BLaER1 treated with 17β-estradiol and CSF1 and Interleukin-3, amounts not matched to agents 10 nM and 100 nM (cell line): Measurements from ENCODE around the gene IFITM10.
A peak's percentile ranks its signal among the peaks of the same experiment; 100 is the strongest.

Source experiments
- H3K27ac ChIP-seq, 11 experiments: shearing (Covaris generic); formaldehyde crosslinking; 2 replicates each; pipeline ENCODE4 v1.8.1; 2022
- H3K27me3 ChIP-seq, 11 experiments: shearing (Covaris generic); formaldehyde crosslinking; 2 replicates each; pipeline ENCODE4 v1.8.1; 2022
- H3K36me3 ChIP-seq, 11 experiments: shearing (Covaris generic); formaldehyde crosslinking; 2 replicates each; pipeline ENCODE4 v1.8.1; 2022
- H3K4me1 ChIP-seq, 10 experiments: shearing (Covaris generic); formaldehyde crosslinking; 2 replicates each; pipeline ENCODE4 v1.8.1; 2022
- H3K4me2 ChIP-seq, 11 experiments: shearing (Covaris generic); formaldehyde crosslinking; 2 replicates each; pipeline ENCODE4 v1.8.1; 2022
- H3K4me3 ChIP-seq, 10 experiments: shearing (Covaris generic); formaldehyde crosslinking; 2 replicates each; pipeline ENCODE4 v1.8.1; 2022
- H3K9ac ChIP-seq, 11 experiments: shearing (Covaris generic); formaldehyde crosslinking; 2 replicates each; pipeline ENCODE4 v1.8.1; 2022
- H3K9me3 ChIP-seq, 11 experiments: shearing (Covaris generic); formaldehyde crosslinking; replicated peaks in 1 of 11; 2 replicates each; pipeline ENCODE4 v1.8.1; 2022
- H4K20me1 ChIP-seq, 11 experiments: shearing (Covaris generic); formaldehyde crosslinking; 2 replicates each; pipeline ENCODE4 v1.8.1; 2022
- Cebpa-rat ChIP-seq, 11 experiments: shearing (Covaris generic); IDR thresholded peaks; 2 replicates each; pipeline ENCODE4 v1.8.1; 2022

The IFITM10 gene

GRCh38 chr11:1707751-1708150 is 42.6 kb downstream of the IFITM10 start:
- peaks cover 0 to 24% (median 18%) of the 10 kb centered on the region in 11 experiments; a peak in 18 of 22 replicates for H3K9me3 ChIP-seq
- TF ChIP-seq Cebpa-rat (IDR thresholded peaks at IDR 0.05) = no peak
- H3K9ac ChIP-seq = no peak overlapping the region
- H3K36me3 ChIP-seq = no peaks in the 10 kb centered on the region
- no peaks in the 10 kb centered on the region for H4K20me1 ChIP-seq
- H3K27ac ChIP-seq = no peak overlapping the region
- H3K4me1 ChIP-seq = peaks cover 27 to 39% (median 35%) of the 10 kb centered on the region in 10 experiments
- no peaks in the 10 kb centered on the region for H3K27me3 ChIP-seq
- peak overlapping the region in 9 of 11 experiments; percentile 61 to 75 (median 66); a peak in 17 of 22 replicates for H3K4me2 ChIP-seq
- no peak overlapping the region for H3K4me3 ChIP-seq

- no peak for TF ChIP-seq Cebpa-rat (IDR thresholded peaks at IDR 0.05)
- Histone ChIP-seq H3K27ac (peak overlapping the region in 2 of 11 experiments; percentile 16 to 27; a peak in 3 of 22 replicates), H3K4me1 (peaks cover 27 to 39% (median 35%) of the 10 kb centered on the region in 10 experiments)
Observed at GRCh38 chr11:1706634-1707400, 43.6 kb downstream of the IFITM10 start.

GRCh38 chr11:1705126-1706052 is 45.0 kb downstream of the IFITM10 start:
- H3K27me3 ChIP-seq = no peaks in the 10 kb centered on the region
- H3K4me1 ChIP-seq = peaks cover 27 to 47% (median 42%) of the 10 kb centered on the region in 10 experiments
- H3K27ac ChIP-seq = peak overlapping the region in 9 of 11 experiments; percentile 16 to 49 (median 29); a peak in 12 of 22 replicates

More at GRCh38 chr11:1706634-1707400, 43.6 kb downstream of the IFITM10 start:
- Histone ChIP-seq H3K27me3 (no peaks in the 10 kb centered on the region), H3K4me2 (peak overlapping the region; percentile 21 to 80 (median 66); a peak in 21 of 22 replicates), H3K9me3 (peaks cover 9 to 33% (median 27%) of the 10 kb centered on the region in 11 experiments; a peak in 20 of 22 replicates), H3K4me3 (no peak overlapping the region), H3K36me3 (no peaks in the 10 kb centered on the region), H4K20me1 (no peaks in the 10 kb centered on the region), H3K9ac (no peak overlapping the region)

GRCh38 chr11:1703146-1703545 is 47.2 kb downstream of the IFITM10 start:
- Histone ChIP-seq H3K27me3 (no peaks in the 10 kb centered on the region), H3K4me3 (no peak overlapping the region), H3K9me3 (peaks cover 14 to 49% (median 36%) of the 10 kb centered on the region in 11 experiments), H3K4me2 (no peak overlapping the region), H3K9ac (no peak overlapping the region), H3K27ac (no peak overlapping the region), H4K20me1 (no peaks in the 10 kb centered on the region), H3K36me3 (no peaks in the 10 kb centered on the region), H3K4me1 (peaks cover 27 to 47% (median 42%) of the 10 kb centered on the region in 10 experiments)
- no peak for TF ChIP-seq Cebpa-rat (IDR thresholded peaks at IDR 0.05)

More at GRCh38 chr11:1705126-1706052, 45.0 kb downstream of the IFITM10 start:
- peak overlapping the region; percentile 61 to 80 (median 66) for H3K4me2 ChIP-seq
- H3K9me3 ChIP-seq = peaks cover 12 to 45% (median 37%) of the 10 kb centered on the region in 11 experiments
- H3K4me3 ChIP-seq = no peak overlapping the region
- no peaks in the 10 kb centered on the region for H4K20me1 ChIP-seq
- no peak for TF ChIP-seq Cebpa-rat (IDR thresholded peaks at IDR 0.05)
- H3K36me3 ChIP-seq = no peaks in the 10 kb centered on the region
- H3K9ac ChIP-seq = no peak overlapping the region

GRCh38 chr11:1702506-1702905 is 47.9 kb downstream of the IFITM10 start:
- H3K27me3 ChIP-seq = no peaks in the 10 kb centered on the region
- no peak for TF ChIP-seq Cebpa-rat (IDR thresholded peaks at IDR 0.05)
- H3K9ac ChIP-seq = no peak overlapping the region
- no peak overlapping the region for H3K27ac ChIP-seq
- no peaks in the 10 kb centered on the region for H3K36me3 ChIP-seq
- no peak overlapping the region for H3K4me2 ChIP-seq
- no peaks in the 10 kb centered on the region for H4K20me1 ChIP-seq
- peaks cover 26 to 41% (median 36%) of the 10 kb centered on the region in 10 experiments for H3K4me1 ChIP-seq
- H3K9me3 ChIP-seq = peaks cover 14 to 49% (median 36%) of the 10 kb centered on the region in 11 experiments
- H3K4me3 ChIP-seq = no peak overlapping the region

GRCh38 chr11:1701091-1701807 is 49.1 kb downstream of the IFITM10 start:
- TF ChIP-seq Cebpa-rat (IDR thresholded peaks at IDR 0.05) = no peak
- peaks cover 14 to 41% (median 28%) of the 10 kb centered on the region in 11 experiments for H3K9me3 ChIP-seq
- H3K27me3 ChIP-seq = no peaks in the 10 kb centered on the region
- H3K4me2 ChIP-seq = peak overlapping the region in 4 of 11 experiments; percentile 4 to 30 (median 28); a peak in 6 of 22 replicates
- H3K36me3 ChIP-seq = no peaks in the 10 kb centered on the region
- H3K4me1 ChIP-seq = peaks cover 25 to 39% (median 32%) of the 10 kb centered on the region in 10 experiments
- no peak overlapping the region for H3K9ac ChIP-seq
- no peaks in the 10 kb centered on the region for H4K20me1 ChIP-seq
- no peak overlapping the region for H3K27ac ChIP-seq
- no peak overlapping the region for H3K4me3 ChIP-seq

GRCh38 chr11:1699771-1700170 is 50.6 kb downstream of the IFITM10 start:
- no peaks in the 10 kb centered on the region for H3K27me3 ChIP-seq
- no peak for TF ChIP-seq Cebpa-rat (IDR thresholded peaks at IDR 0.05)
- no peaks in the 10 kb centered on the region for H4K20me1 ChIP-seq
- H3K4me3 ChIP-seq = no peak overlapping the region
- H3K4me2 ChIP-seq = no peak overlapping the region
- no peak overlapping the region for H3K27ac ChIP-seq
- no peaks in the 10 kb centered on the region for H3K36me3 ChIP-seq
- H3K4me1 ChIP-seq = peaks cover 10 to 24% (median 17%) of the 10 kb centered on the region in 10 experiments; a peak in 18 of 20 replicates
- H3K9me3 ChIP-seq = peaks cover 14 to 36% (median 25%) of the 10 kb centered on the region in 11 experiments
- no peak overlapping the region for H3K9ac ChIP-seq
